NCI-H510A (cell line): ENCODE results near the gene RNF8.
"Not testable (repeated sequence)": the region's sequence is repeated elsewhere in the genome, so short reads cannot be mapped to it uniquely, and the experiment has no call there.

Experiments
- DNase-seq: peaks from one replicate; lab custom pipeline; 2025; lab: John Stamatoyannopoulos, UW

The RNF8 gene, protein sequence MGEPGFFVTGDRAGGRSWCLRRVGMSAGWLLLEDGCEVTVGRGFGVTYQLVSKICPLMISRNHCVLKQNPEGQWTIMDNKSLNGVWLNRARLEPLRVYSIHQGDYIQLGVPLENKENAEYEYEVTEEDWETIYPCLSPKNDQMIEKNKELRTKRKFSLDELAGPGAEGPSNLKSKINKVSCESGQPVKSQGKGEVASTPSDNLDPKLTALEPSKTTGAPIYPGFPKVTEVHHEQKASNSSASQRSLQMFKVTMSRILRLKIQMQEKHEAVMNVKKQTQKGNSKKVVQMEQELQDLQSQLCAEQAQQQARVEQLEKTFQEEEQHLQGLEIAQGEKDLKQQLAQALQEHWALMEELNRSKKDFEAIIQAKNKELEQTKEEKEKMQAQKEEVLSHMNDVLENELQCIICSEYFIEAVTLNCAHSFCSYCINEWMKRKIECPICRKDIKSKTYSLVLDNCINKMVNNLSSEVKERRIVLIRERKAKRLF

GRCh38 chr6:37353761-37354525 is at the start of gene RNF8:
Gene RNF8, plus strand, starts transcription at chr6:37353983. Its CDS starts 182 bp downstream, at chr6:37354165.
- DNase-seq = peak; percentile 97

GRCh38 chr6:37304766-37305165 is 49.0 kb upstream of the RNF8 start:
- no peak for DNase-seq

- peak; percentile 30 for DNase-seq
Measured at GRCh38 chr6:37305841-37306425, 47.9 kb upstream of the RNF8 start.

DNA sequence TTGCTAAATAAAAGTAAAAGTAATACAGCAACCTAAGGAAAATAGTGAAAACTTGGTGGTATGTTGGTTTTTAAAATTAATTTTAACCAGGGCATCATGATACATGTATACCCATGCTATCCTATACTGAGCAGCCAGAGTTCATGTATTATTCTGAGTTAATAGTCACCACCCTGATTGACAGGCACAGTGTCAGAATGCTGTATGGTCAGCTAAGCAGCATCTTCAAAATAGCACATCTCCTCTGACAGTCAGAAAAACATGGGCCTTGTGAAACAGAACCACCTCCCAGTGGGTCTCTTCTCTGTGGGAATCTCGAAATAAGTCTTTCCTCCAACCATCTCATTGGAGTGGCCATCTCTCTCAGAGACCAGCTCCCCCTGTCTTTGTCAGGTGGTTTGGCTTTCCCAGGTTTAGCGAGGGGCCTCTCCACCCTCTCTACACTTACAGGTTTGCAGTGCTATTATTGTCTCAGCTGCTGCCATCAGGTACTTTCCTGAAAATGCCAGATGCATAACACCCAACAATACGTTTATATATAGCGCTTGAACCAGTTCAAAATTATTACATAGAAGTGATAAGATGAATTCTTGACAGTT is 47.1 kb upstream of the RNF8 start:
- peak; percentile 42 for DNase-seq

GRCh38 chr6:37307484-37307883 is 46.3 kb upstream of the RNF8 start:
- DNase-seq = not testable (repeated sequence)

DNA sequence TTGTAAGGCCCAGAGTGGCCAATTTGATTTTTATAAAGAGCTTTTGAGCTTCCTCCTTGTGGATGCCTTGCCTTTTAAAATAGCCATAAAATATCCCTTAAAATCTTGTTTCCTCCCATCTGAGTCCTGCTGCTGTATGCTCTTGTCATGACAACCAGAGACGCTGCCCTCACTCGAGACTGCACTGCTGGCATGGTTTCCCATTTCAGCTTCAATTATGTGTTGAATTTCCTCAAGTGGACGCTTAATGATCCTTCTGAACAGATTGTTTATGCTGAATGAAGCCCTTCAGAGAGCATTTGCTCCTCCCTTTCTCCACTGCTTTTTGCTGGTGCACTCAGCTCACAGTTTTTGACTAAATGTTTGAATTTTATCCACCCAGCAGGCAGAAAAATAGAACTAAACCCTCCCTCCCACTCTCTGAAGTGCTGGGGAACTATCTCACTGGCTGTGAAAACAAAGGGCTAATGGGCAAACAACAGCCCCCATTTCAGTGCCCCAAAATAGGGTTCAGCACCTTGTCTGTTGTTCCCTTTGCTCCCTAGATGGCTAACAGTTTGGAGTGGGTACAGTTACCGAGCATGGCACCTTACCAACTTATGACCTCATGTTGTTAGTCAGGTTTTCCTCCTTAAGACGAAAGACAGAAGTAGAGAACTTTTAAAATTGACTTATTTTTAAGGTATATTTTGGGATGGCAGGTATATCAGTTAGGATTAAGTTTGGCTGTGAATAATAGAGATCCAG is 45.5 kb upstream of the RNF8 start:
- peak; percentile 87 for DNase-seq

DNA sequence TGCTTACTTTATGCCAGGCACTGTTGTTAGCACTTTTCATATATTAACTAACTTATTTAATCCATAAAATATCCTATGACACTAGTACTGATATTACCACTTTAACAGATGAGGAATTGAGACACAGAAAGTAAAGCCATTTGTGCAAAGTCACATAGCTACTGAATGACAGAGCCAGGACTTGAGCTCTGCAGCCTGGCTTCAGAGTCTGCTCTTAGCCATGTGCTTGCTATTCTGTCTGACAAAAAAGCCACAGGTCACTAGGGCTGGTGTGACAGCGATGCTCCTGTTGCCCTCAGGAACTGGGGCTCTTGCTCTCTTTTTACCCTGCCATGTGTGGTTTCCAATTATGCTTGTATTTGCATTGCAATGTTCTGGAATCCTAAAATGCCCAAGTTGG is 44.7 kb upstream of the RNF8 start:
- no peak for DNase-seq

GRCh38 chr6:37309692-37310091 is 44.1 kb upstream of the RNF8 start:
- no peak for DNase-seq

- no peak for DNase-seq
Measured at GRCh38 chr6:37310966-37311365, 42.8 kb upstream of the RNF8 start.

- DNase-seq = no peak
Measured at GRCh38 chr6:37311741-37312473, 41.9 kb upstream of the RNF8 start.

DNA sequence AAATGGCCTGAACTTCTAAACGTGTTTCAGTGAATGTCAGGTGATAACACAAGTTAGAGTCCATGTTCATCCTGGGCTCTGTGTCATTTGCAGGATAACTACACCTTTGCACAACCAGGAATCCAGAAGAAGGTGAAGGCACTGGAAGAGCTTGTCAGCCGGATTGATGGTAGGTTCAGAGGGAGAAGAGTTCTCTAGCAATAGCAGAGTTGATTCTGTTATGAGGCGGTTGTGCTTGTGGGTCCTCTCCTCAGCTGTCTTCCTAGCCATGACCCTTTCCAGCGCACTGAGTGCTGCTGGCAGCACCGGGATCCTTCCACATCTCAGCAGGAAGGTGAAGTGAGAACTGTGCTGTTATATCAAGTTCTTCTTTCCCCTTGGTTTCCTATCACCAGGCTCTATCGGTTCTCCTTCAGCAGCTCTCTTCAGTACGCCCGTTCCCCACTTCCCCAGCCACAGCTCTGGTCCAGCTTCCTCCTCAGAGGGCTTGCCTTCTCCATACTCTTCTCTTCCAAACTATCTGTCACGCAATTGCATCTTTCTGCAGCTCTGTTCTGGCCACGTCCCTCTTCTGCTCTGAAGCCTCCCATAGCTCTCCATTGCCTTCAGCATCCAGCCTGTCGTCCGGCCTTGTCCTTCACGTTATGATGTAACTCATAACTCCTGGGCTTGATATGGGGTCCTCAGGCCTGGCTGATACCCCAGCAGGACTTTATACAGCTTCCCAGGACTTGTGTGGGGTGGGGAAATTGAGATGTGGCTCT is 39.9 kb upstream of the RNF8 start:
- no peak for DNase-seq

GRCh38 chr6:37314487-37315156 is 39.2 kb upstream of the RNF8 start:
- DNase-seq = peak; percentile 47

GRCh38 chr6:37315157-37315515 is 38.6 kb upstream of the RNF8 start:
- DNase-seq = no peak

DNA sequence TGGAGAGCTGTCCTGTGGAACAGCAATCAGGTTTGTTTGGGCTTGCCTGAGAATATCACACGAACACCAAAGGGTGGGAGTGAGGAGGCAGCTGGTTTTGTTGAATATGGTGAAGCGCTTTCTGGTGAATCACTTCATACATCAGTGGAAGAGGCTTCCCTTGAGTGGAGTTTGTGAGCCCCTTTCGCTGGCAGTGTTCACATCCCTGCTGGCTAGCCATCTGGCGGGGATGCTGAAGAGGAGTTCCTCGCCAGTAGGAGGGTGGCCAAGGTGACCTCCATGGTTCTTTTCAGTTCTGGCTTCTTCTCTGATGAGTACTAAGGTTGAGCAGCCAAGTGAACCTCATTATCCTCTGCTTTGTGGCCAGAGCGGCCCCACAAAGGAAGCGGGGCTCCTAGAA is 37.7 kb upstream of the RNF8 start:
- no peak for DNase-seq

GRCh38 chr6:37317312-37318038 is 36.3 kb upstream of the RNF8 start:
- no peak for DNase-seq

- no peak for DNase-seq
Measured at GRCh38 chr6:37319156-37319555, 34.6 kb upstream of the RNF8 start.

DNA sequence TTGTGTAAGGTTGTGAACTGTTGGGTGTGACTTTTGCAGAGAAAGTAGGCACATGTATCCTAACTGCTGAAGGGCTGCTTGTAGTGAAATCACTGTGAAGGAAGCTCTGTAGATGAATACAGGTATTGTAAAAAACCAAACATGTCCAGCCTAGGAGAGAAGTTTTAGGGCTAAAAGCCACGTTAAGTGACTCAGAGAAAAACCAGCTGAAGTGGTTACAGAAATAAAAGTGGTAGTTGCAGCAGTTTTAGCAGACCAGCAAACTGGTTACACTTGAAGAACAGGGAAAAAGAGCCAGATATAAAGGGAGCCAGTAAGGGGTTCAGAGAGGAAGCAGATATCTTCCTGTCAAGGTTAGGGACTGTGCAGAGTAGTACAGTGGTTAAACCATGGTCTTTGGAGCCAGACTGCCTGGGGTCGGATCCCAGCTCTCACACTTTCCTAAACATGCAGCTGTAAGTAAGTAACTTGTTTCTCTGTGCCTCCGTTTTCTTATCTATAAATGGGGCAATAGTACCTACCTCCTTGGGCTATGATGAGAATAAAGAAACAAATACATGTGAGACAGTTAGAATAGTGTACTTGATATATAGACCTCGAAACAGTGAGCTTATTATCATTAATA is 33.8 kb upstream of the RNF8 start:
- DNase-seq = no peak

DNA sequence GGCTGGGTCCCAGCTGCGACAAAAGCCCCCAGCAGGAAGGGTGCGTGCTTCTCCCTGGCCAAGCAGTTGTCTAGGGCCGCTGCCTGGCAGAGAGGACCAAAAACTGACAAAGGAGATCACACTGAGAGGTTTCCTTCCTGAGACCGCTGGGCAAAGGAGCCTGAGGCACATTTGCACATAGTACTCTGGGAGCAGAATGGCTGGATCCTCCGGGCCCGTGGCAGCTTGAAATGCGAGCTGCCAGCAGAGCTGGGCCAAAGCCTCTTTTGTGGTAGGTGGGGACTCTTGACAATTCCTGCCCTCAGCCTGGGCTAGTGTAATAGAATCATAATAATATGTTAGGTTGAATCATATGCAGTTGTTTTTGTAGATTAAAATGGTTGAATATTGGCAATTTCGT is 33.1 kb upstream of the RNF8 start:
- DNase-seq = no peak

- no peak for DNase-seq
Measured at GRCh38 chr6:37321101-37321500, 32.7 kb upstream of the RNF8 start.
